Astrocyte (in vitro differentiated cells and primary cell): ENCODE measurements around the gene CMPK2. TPM values are rescaled to one million over a fixed set of nuclear protein-coding genes. Genes with fewer than 3 reads are reported as not detected.

Source experiments
- DNase-seq: peaks from one replicate; pipeline ENCODE4 v3.0.0-alpha.2; 2010; ENCODE audit warnings: low read depth
- FAIRE-seq: peaks from 2 replicates; lab custom pipeline; 2011; peaks lifted over from hg19 to GRCh38; lab: Jason Lieb, UNC
- H2AFZ ChIP-seq: 2 replicates; pipeline ENCODE4 v1.6.0; 2012; ENCODE audit warnings: low read depth, low read length, inconsistent platforms
- H3K27ac ChIP-seq: 2 replicates; pipeline ENCODE4 v1.5.1; 2011; ENCODE audit warnings: low read depth, low read length, inconsistent platforms
- H3K27me3 ChIP-seq: 2 replicates; pipeline ENCODE4 v1.6.0; 2011; ENCODE audit warnings: low read length, inconsistent platforms; ENCODE audit not compliant: insufficient read depth
- H3K36me3 ChIP-seq: 2 replicates; pipeline ENCODE4 v1.5.1; 2011; ENCODE audit warnings: low read length, inconsistent platforms; ENCODE audit not compliant: insufficient read depth
- H3K4me1 ChIP-seq: 2 replicates; pipeline ENCODE4 v1.5.1; 2011; ENCODE audit warnings: low read length, inconsistent platforms; ENCODE audit not compliant: insufficient read depth
- H3K4me2 ChIP-seq: 2 replicates; pipeline ENCODE4 v1.6.0; 2012; ENCODE audit warnings: low read length, inconsistent platforms
- H3K4me3 ChIP-seq: 2 replicates; pipeline ENCODE4 v1.5.1; 2011; ENCODE audit warnings: low read depth, mild to moderate bottlenecking, low read length, inconsistent platforms; ENCODE audit not compliant: insufficient read depth
- H3K79me2 ChIP-seq: 2 replicates; pipeline ENCODE4 v1.6.0; 2012; ENCODE audit warnings: mild to moderate bottlenecking, low read length, inconsistent platforms; ENCODE audit not compliant: insufficient read depth
- H3K9ac ChIP-seq: 2 replicates; pipeline ENCODE4 v1.6.0; 2012; ENCODE audit warnings: mild to moderate bottlenecking, low read length, inconsistent platforms
- H3K9me3 ChIP-seq: 2 replicates; pipeline ENCODE4 v1.5.1; 2012; ENCODE audit warnings: low read depth, mild to moderate bottlenecking, low read length, inconsistent platforms; ENCODE audit not compliant: insufficient read depth
- H4K20me1 ChIP-seq: 2 replicates; pipeline ENCODE4 v1.6.0; 2012; ENCODE audit warnings: low read length, inconsistent platforms; ENCODE audit not compliant: insufficient read depth
- H3K27ac Mint-ChIP-seq: one replicate; pipeline ENCODE4 v1.8.0; 2021; ENCODE audit warnings: mild to moderate bottlenecking, mixed read lengths; ENCODE audit not compliant: unreplicated experiment
- H3K27me3 Mint-ChIP-seq: one replicate; pipeline ENCODE4 v1.8.0; 2021; ENCODE audit warnings: low read depth, mixed read lengths; ENCODE audit not compliant: unreplicated experiment
- H3K36me3 Mint-ChIP-seq: one replicate; pipeline ENCODE4 v1.8.0; 2021; ENCODE audit warnings: low read depth, mixed read lengths; ENCODE audit not compliant: unreplicated experiment
- H3K4me1 Mint-ChIP-seq: one replicate; pipeline ENCODE4 v1.8.0; 2021; ENCODE audit warnings: low read depth, mixed read lengths; ENCODE audit not compliant: unreplicated experiment
- H3K4me3 Mint-ChIP-seq: one replicate; pipeline ENCODE4 v1.8.0; 2021; ENCODE audit warnings: mild to moderate bottlenecking, moderate library complexity, mixed read lengths; ENCODE audit not compliant: unreplicated experiment
- H3K9me3 Mint-ChIP-seq: one replicate; pipeline ENCODE4 v1.8.0; 2021; ENCODE audit warnings: mild to moderate bottlenecking, mixed read lengths; ENCODE audit not compliant: unreplicated experiment
- CTCF ChIP-seq: IDR thresholded peaks from 2 replicates; pipeline ENCODE4 v1.5.1; 2011; ENCODE audit warnings: low read depth, mild to moderate bottlenecking, inconsistent platforms, low read length, moderate library complexity; ENCODE audit not compliant: insufficient read depth
- EZH2 ChIP-seq: IDR thresholded peaks from 2 replicates; pipeline ENCODE4 v1.6.1; 2012; ENCODE audit warnings: mild to moderate bottlenecking, low read length, inconsistent platforms; ENCODE audit not compliant: insufficient read depth
- total RNA-seq: library from RNA; stranded (reverse); gene quantifications from 2 replicates; pipeline ENCODE4 v1.2.1, GENCODE V29; 2021

The CMPK2 gene
- total RNA-seq, 1 donor from 2014 or later: 32.5 TPM

GRCh38 chr2:6800553-6800952 lies 65.2 kb downstream of the CMPK2 start:
- Mint-ChIP-seq H3K36me3 (no peaks in the 10 kb centered on the region), H3K9me3 (peaks cover 4% of the 10 kb centered on the region), H3K27me3 (peaks cover 24% of the 10 kb centered on the region), H3K4me3 (no peak overlapping the region), H3K27ac (no peak overlapping the region), H3K4me1 (no peaks in the 10 kb centered on the region)
- Histone ChIP-seq H3K9ac (no peak overlapping the region), H3K27ac (no peak overlapping the region), H3K4me2 (no peak overlapping the region), H4K20me1 (no peaks in the 10 kb centered on the region), H3K27me3 (no peaks in the 10 kb centered on the region), H2AFZ (no peak overlapping the region), H3K36me3 (no peaks in the 10 kb centered on the region), H3K4me1 (no peaks in the 10 kb centered on the region), H3K4me3 (no peak overlapping the region), H3K79me2 (no peaks in the 10 kb centered on the region), H3K9me3 (no peaks in the 10 kb centered on the region)
- DNase-seq: no peak
- no peak for TF ChIP-seq CTCF
- no peak for TF ChIP-seq EZH2
- FAIRE-seq: no peak

Other genes starting within 250 kb of the CMPK2 start
- 9.5 and 11.8 TPM in 2 replicates for gene RSAD2, start 11.9 kb upstream of the CMPK2 start, total RNA-seq
- gene RNF144A, start 51.5 kb upstream of the CMPK2 start, total RNA-seq: 2.9 and 4.9 TPM in 2 replicates